HG02852 (cell line): ENCODE data around the gene ITGA2.

Experiments
- ATAC-seq: cut with Tn5 transposase; IDR thresholded peaks from one replicate; pipeline ENCODE4 v1.9.1; 2021; ENCODE audit warnings: mild to moderate bottlenecking, moderate library complexity; ENCODE audit not compliant: unreplicated experiment

The ITGA2 gene

GRCh38 chr5:53017383-53017782, 28.2 kb downstream of the ITGA2 start:
- no peak for ATAC-seq

- ATAC-seq, result no peak
Observed at GRCh38 chr5:53017794-53018391, 28.7 kb downstream of the ITGA2 start.

GRCh38 chr5:53019320-53019719, 30.2 kb downstream of the ITGA2 start:
- ATAC-seq, result no peak

- no peak for ATAC-seq
Observed at GRCh38 chr5:53022930-53023511, 33.9 kb downstream of the ITGA2 start.

GRCh38 chr5:53023969-53024368, 34.8 kb downstream of the ITGA2 start:
- ATAC-seq, result peak; percentile 93

GRCh38 chr5:53024535-53024934, 35.4 kb downstream of the ITGA2 start:
- no peak for ATAC-seq

GRCh38 chr5:53025487-53025886, 36.3 kb downstream of the ITGA2 start:
- no peak for ATAC-seq

GRCh38 chr5:53027913-53028312, 38.8 kb downstream of the ITGA2 start:
- no peak for ATAC-seq

GRCh38 chr5:53029608-53030007, 40.5 kb downstream of the ITGA2 start:
- no peak for ATAC-seq

- ATAC-seq, result no peak
Observed at GRCh38 chr5:53030893-53031292, 41.7 kb downstream of the ITGA2 start.

GRCh38 chr5:53031695-53032096, 42.5 kb downstream of the ITGA2 start:
- no peak for ATAC-seq

GRCh38 chr5:53032188-53032587, 43.0 kb downstream of the ITGA2 start:
- no peak for ATAC-seq

- ATAC-seq, result no peak
Observed at GRCh38 chr5:53034832-53035231, 45.7 kb downstream of the ITGA2 start.

GRCh38 chr5:53035868-53036381, 46.8 kb downstream of the ITGA2 start:
- no peak for ATAC-seq

GRCh38 chr5:53037141-53037859, 48.1 kb downstream of the ITGA2 start:
- no peak for ATAC-seq

- no peak for ATAC-seq
Observed at GRCh38 chr5:53038196-53038847, 49.2 kb downstream of the ITGA2 start.

GRCh38 chr5:53039855-53040254, 50.7 kb downstream of the ITGA2 start:
- no peak for ATAC-seq

GRCh38 chr5:53041071-53041692, 52.0 kb downstream of the ITGA2 start:
- ATAC-seq, result peak; percentile 99

GRCh38 chr5:53041740-53042139, 52.6 kb downstream of the ITGA2 start:
- ATAC-seq, result no peak

GRCh38 chr5:53045263-53045662, 56.1 kb downstream of the ITGA2 start:
- ATAC-seq, result no peak

- ATAC-seq, result no peak
Observed at GRCh38 chr5:53048248-53048647, 59.1 kb downstream of the ITGA2 start.
